Caco-2 (cell line): ENCODE measurements around the gene UBE2L3. TPM values are rescaled to one million over a fixed set of nuclear protein-coding genes. Genes with fewer than 3 reads are reported as not detected.
"Not testable (repeated sequence)": the region's sequence is repeated elsewhere in the genome, so short reads cannot be mapped to it uniquely, and the experiment has no call there.

Experiments
- BruUV-seq: library from RNA; stranded (reverse); fragments of 400-500 nt; replicated peaks from 2 replicates; lab custom pipeline; 2021; lab: Mats Ljungman, UMichigan
- CTCF ChIA-PET: fragments of 300-600 bp; sonication (Branson Sonifier 250); formaldehyde crosslinking; loops from one replicate; lab custom pipeline; 2022; ENCODE audit warnings: antibody characterized with exemption; lab: Charles Lee
- POLR2A ChIA-PET: fragments of 300-600 bp; sonication (Branson Sonifier 250); formaldehyde crosslinking; loops from one replicate; lab custom pipeline; 2022; ENCODE audit warnings: antibody characterized with exemption; lab: Charles Lee
- DNase-seq, 2 experiments: peaks; one replicate each; pipeline versions ENCODE4 v3.0.0 to v3.0.0-alpha.2; 2020 to 2022
- H3K27me3 ChIP-seq: replicated peaks from 2 replicates; pipeline ENCODE4 v1.6.0; 2011; ENCODE audit warnings: low read length; ENCODE audit not compliant: control insufficient read depth, insufficient read depth
- H3K36me3 ChIP-seq: 2 replicates; pipeline ENCODE4 v1.5.1; 2011; ENCODE audit warnings: low read length; ENCODE audit not compliant: control insufficient read depth, insufficient read depth
- H3K4me1 ChIP-seq: fragments of 250-450 bp; sonication (Bioruptor Pico); 2 replicates; pipeline ENCODE4 v1.5.1; 2020; ENCODE audit warnings: mild to moderate bottlenecking
- H3K4me3 ChIP-seq: 2 replicates; pipeline ENCODE4 v1.5.1; 2011; ENCODE audit warnings: low read depth, mild to moderate bottlenecking, control low read depth, low read length
- H3K9me3 ChIP-seq: fragments of 250-450 bp; sonication (Bioruptor Pico); 2 replicates; pipeline ENCODE4 v1.5.1; 2020; ENCODE audit warnings: mild to moderate bottlenecking, moderate library complexity
- H3K27ac Mint-ChIP-seq: one replicate; pipeline ENCODE4 v1.8.0; 2022; ENCODE audit warnings: mixed read lengths; ENCODE audit not compliant: unreplicated experiment
- H3K27me3 Mint-ChIP-seq: one replicate; pipeline ENCODE4 v1.8.0; 2022; ENCODE audit warnings: mixed read lengths; ENCODE audit not compliant: insufficient read depth, unreplicated experiment
- H3K36me3 Mint-ChIP-seq: one replicate; pipeline ENCODE4 v1.8.0; 2022; ENCODE audit warnings: mild to moderate bottlenecking, mixed read lengths; ENCODE audit not compliant: insufficient read depth, unreplicated experiment
- H3K4me1 Mint-ChIP-seq: one replicate; pipeline ENCODE4 v1.8.0; 2022; ENCODE audit warnings: low read depth, mixed read lengths; ENCODE audit not compliant: unreplicated experiment
- H3K4me3 Mint-ChIP-seq: one replicate; pipeline ENCODE4 v1.8.0; 2022; ENCODE audit warnings: mild to moderate bottlenecking, moderate library complexity, mixed read lengths; ENCODE audit not compliant: unreplicated experiment
- H3K9me3 Mint-ChIP-seq: one replicate; pipeline ENCODE4 v1.8.0; 2022; ENCODE audit warnings: mixed read lengths; ENCODE audit not compliant: unreplicated experiment
- intact Hi-C: fragments of 100-400 bp; cut with micrococcal nuclease; formaldehyde crosslinking; loops from one replicate; pipeline ENCODE4 v1.10.0; 2022; ENCODE audit not compliant: unreplicated experiment
- total RNA-seq: library from RNA; stranded (reverse); gene quantifications from 2 replicates; pipeline ENCODE4 v1.2.3, GENCODE V29; 2022
- TF ChIP-seq, protein P1 (sequence below), 2 experiments: fragments of 200-600 bp in 1 of 2; IDR thresholded peaks; 1 replicate in 1 of 2; 2 replicates in 1 of 2; pipeline versions ENCODE4 v1.5.1 to v1.8.0; 2011 to 2022; ENCODE audit warnings: antibody characterized with exemption in 1 of 2, control low read depth in 1 of 2, inconsistent platforms in 1 of 2, low read depth in 1 of 2, low read length in 1 of 2, mild to moderate bottlenecking in 1 of 2, moderate library complexity in 1 of 2; ENCODE audit not compliant: insufficient read depth in 1 of 2, severe bottlenecking in 1 of 2, unreplicated experiment in 1 of 2

Gene UBE2L3
- total RNA-seq, 1 experiment from 2014 or later, result 63.4 TPM

DNA sequence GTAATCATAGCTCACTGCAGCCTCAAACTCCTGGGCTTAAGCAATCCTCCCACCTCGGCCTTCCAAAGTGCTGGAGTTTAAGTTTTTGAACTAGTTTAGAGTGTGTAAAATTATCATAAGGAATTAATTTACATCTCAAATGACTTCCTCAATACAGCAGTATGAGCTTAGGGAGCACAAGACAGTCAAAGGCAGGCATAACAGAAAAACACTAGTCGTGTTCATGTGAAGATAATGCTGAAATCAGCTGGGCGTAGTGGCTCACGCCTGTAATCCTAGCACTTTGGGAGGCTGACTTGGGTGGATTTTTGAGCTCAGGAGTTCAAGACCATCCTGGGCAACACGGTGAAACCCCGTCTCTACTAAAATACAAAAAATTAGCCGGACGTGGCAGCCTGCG, 36.5 kb downstream of the UBE2L3 start:
- Histone ChIP-seq H3K4me1 (no peaks in the 10 kb centered on the region), H3K36me3 (peaks cover 1% of the 10 kb centered on the region), H3K4me3 (no peak overlapping the region), H3K27me3 (no peaks in the 10 kb centered on the region), H3K9me3 (no peaks in the 10 kb centered on the region)
- H3K4me1 Mint-ChIP-seq, result peaks cover 5% of the 10 kb centered on the region
- H3K4me3 Mint-ChIP-seq, result no peak overlapping the region
- H3K9me3 Mint-ChIP-seq, result no peaks in the 10 kb centered on the region
- no peak for DNase-seq
- TF ChIP-seq, protein P1, sequence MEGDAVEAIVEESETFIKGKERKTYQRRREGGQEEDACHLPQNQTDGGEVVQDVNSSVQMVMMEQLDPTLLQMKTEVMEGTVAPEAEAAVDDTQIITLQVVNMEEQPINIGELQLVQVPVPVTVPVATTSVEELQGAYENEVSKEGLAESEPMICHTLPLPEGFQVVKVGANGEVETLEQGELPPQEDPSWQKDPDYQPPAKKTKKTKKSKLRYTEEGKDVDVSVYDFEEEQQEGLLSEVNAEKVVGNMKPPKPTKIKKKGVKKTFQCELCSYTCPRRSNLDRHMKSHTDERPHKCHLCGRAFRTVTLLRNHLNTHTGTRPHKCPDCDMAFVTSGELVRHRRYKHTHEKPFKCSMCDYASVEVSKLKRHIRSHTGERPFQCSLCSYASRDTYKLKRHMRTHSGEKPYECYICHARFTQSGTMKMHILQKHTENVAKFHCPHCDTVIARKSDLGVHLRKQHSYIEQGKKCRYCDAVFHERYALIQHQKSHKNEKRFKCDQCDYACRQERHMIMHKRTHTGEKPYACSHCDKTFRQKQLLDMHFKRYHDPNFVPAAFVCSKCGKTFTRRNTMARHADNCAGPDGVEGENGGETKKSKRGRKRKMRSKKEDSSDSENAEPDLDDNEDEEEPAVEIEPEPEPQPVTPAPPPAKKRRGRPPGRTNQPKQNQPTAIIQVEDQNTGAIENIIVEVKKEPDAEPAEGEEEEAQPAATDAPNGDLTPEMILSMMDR (IDR thresholded peaks at IDR 0.05; ENCODE audit: insufficient read depth in 1 of 2, low read depth in 1 of 2, low read length in 1 of 2, severe bottlenecking in 1 of 2, unreplicated experiment in 1 of 2), result no peak
- intact Hi-C loops, result no loop called here
- H3K36me3 Mint-ChIP-seq, result peaks cover 40% of the 10 kb centered on the region
- ChIA-PET POLR2A (no interaction called here), CTCF (interaction anchor here (0.8 kb wide), 1 partner anchor 25 kb away, joined by 8 read pairs; no protein-coding TSS in a partner anchor)
- H3K27ac Mint-ChIP-seq, result no peak overlapping the region
- H3K27me3 Mint-ChIP-seq, result no peaks in the 10 kb centered on the region
- no TSS peak for BruUV-seq

DNA sequence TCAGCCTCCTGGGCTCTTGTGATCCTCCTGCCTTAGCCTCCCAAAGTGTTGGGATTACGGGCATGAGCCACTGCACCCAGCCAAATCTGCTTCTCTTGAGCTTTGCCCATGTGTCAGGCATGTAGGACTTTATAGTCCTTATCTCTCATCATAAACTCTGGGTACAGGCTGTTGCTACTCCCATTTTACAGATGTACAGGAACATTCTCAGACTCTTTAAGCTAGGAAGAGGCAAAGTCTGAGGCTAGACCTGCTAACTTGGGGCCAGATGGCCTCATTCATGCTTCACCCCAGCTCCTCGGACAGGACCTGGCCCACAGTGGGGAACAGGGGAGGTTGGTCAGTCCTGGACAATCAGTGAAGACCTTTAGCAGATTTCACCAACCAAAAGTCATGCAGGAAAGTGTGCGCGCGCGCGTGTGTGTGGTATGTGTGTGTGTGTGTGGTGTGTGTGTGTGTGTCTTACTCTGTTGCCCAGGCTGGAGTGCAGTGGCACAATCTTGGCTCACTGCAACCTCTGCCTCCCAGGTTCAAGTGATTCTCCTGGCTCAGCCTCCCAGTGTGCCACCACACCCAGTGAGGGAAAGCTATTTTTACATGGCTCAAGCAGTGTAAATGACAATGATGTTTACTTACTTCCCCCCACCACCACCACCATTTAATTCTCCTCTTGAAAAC, 38.5 kb downstream of the UBE2L3 start:
- Histone ChIP-seq H3K4me3 (no peak overlapping the region), H3K9me3 (no peaks in the 10 kb centered on the region), H3K4me1 (no peaks in the 10 kb centered on the region), H3K27me3 (no peaks in the 10 kb centered on the region), H3K36me3 (peaks cover 1% of the 10 kb centered on the region)
- intact Hi-C loops, result no loop called here
- BruUV-seq, result no TSS peak
- ChIA-PET CTCF (interaction anchor here (1.1 kb wide), 1 partner anchor 35 kb away, joined by 3 read pairs; no protein-coding TSS in a partner anchor), POLR2A (no interaction called here)
- no peak for DNase-seq
- no peak overlapping the region for H3K4me3 Mint-ChIP-seq
- H3K36me3 Mint-ChIP-seq, result peaks cover 48% of the 10 kb centered on the region
- H3K27me3 Mint-ChIP-seq, result no peaks in the 10 kb centered on the region
- TF ChIP-seq, protein P1 (IDR thresholded peaks at IDR 0.05; ENCODE audit: insufficient read depth in 1 of 2, low read depth in 1 of 2, low read length in 1 of 2, severe bottlenecking in 1 of 2, unreplicated experiment in 1 of 2), result no peak
- no peak overlapping the region for H3K27ac Mint-ChIP-seq
- no peaks in the 10 kb centered on the region for H3K4me1 Mint-ChIP-seq
- no peaks in the 10 kb centered on the region for H3K9me3 Mint-ChIP-seq

DNA sequence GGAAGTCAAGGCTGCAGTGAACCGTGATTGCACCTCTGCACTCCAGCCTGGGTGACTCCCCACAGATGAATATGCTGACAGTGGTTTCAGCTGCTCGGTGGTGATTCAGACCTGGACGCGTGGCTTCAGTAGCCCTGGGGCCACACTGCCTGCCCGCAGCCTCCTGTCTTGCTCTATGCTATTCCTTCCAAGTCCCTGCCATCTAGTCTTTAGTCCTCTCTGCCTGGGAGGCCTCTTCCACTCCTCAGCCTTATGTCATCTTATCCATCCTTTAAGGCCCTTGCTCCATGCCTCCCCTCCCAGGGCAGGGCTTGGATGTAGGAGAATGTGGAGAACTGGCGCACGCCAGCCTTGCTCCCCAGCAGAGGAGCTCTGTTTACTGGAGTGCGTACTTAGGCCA, 39.3 kb downstream of the UBE2L3 start:
- Histone ChIP-seq H3K4me1 (no peaks in the 10 kb centered on the region), H3K27me3 (no peaks in the 10 kb centered on the region), H3K9me3 (no peaks in the 10 kb centered on the region), H3K36me3 (peaks cover 3% of the 10 kb centered on the region), H3K4me3 (no peak overlapping the region)
- H3K27me3 Mint-ChIP-seq, result no peaks in the 10 kb centered on the region
- CTCF ChIA-PET, result interaction anchor here (1.1 kb wide), 1 partner anchor 35 kb away, joined by 3 read pairs; no protein-coding TSS in a partner anchor
- no TSS peak for BruUV-seq
- no peak for DNase-seq
- H3K9me3 Mint-ChIP-seq, result no peaks in the 10 kb centered on the region
- no peaks in the 10 kb centered on the region for H3K4me1 Mint-ChIP-seq
- no peak overlapping the region for H3K4me3 Mint-ChIP-seq
- H3K27ac Mint-ChIP-seq, result peak overlapping the region; percentile 53
- intact Hi-C loops, result no loop called here
- POLR2A ChIA-PET, result no interaction called here
- TF ChIP-seq, protein P1 (IDR thresholded peaks at IDR 0.05; ENCODE audit: insufficient read depth in 1 of 2, low read depth in 1 of 2, low read length in 1 of 2, severe bottlenecking in 1 of 2, unreplicated experiment in 1 of 2), result no peak
- peaks cover 48% of the 10 kb centered on the region for H3K36me3 Mint-ChIP-seq

DNA sequence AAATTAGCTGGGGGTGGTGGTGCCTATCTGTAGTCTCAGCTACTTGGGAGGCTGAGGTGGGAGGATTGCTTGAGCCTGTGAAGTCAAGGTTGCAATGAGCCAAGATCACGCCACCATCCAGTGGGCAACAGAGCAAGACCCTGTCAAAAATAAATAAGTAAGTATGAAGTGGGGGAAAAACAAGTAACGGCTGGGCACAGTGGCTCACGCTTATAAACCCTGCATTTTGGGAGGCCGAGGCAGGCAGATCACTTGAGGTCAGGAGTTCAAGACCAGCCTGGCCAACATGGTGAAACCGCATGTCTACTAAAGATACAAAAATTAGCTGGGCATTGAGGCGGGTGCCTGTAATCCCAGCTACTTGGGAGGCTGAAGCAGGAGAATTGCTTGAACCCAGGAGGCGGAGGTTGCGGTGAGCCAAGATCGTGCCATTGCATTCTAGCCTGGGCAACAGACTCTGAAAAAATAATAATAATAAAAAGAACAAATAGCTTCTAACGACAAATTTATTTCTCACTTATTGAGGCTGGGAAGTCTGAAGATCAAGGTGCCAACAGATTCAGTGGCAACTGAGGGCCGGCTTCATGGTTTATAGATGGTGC, 42.1 kb downstream of the UBE2L3 start:
- CTCF ChIA-PET, result interaction anchor here (0.6 kb wide), 1 partner anchor 13 kb away, joined by 3 read pairs; no protein-coding TSS in a partner anchor
- POLR2A ChIA-PET, H3K9me3 ChIP-seq, H3K4me1 Mint-ChIP-seq, DNase-seq, H3K36me3 ChIP-seq, H3K27me3 ChIP-seq, H3K9me3 Mint-ChIP-seq, H3K4me3 ChIP-seq, H3K27ac Mint-ChIP-seq, BruUV-seq, H3K4me1 ChIP-seq, H3K27me3 Mint-ChIP-seq, H3K4me3 Mint-ChIP-seq, intact Hi-C loops: not testable (repeated sequence)
- peaks cover 60% of the 10 kb centered on the region for H3K36me3 Mint-ChIP-seq
